NCI-H2081 (cell line): Measurements from ENCODE around the gene CCDC183.
"Not testable (repeated sequence)": the region's sequence is repeated elsewhere in the genome, so short reads cannot be mapped to it uniquely, and the experiment has no call there.

Experiments used
- DNase-seq, 2 experiments: peaks; one replicate each; lab custom pipeline; 2025; lab: John Stamatoyannopoulos, UW

CCDC183 gene

DNA sequence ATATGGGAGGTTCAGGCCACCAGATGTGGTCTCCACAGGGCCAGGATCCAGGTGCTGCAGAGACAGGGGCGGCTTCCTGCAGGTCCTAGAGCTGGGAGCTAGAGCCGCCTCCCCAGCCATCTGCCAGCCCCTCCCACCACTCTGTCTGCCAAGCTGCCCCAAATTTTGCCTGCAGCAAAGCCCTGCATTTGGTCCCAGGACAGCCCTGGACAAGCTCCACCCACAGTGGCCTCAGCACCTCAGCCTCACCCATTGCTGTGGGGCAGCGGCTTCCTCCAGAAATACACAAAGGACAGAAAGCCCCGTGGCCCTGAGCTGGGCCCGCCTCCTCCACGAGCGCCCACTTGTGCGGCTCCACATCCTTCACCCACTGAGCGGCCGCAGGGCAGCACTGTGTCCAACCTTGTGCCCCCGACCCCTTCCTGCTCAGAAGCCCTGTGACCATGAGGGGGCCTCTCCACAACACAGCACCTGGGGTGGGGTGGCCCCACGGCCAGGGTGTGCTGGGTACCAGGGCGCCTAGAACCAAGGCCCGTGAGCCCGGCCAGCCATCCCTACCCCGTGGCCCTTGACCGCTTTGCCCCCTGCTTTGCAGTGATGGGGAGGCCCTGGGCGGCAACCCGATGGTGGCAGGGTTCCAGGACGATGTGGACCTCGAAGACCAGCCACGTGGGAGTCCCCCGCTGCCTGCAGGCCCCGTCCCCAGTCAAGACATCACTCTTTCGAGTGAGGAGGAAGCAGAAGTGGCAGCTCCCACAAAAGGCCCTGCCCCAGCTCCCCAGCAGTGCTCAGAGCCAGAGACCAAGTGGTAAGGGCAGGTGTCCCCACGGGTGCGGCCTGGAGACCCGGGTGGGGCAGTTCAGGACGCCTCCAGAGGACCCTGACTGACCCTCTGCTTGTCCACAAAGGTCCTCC is 42.4 kb downstream of the CCDC183 start:
- no peak for DNase-seq

DNA sequence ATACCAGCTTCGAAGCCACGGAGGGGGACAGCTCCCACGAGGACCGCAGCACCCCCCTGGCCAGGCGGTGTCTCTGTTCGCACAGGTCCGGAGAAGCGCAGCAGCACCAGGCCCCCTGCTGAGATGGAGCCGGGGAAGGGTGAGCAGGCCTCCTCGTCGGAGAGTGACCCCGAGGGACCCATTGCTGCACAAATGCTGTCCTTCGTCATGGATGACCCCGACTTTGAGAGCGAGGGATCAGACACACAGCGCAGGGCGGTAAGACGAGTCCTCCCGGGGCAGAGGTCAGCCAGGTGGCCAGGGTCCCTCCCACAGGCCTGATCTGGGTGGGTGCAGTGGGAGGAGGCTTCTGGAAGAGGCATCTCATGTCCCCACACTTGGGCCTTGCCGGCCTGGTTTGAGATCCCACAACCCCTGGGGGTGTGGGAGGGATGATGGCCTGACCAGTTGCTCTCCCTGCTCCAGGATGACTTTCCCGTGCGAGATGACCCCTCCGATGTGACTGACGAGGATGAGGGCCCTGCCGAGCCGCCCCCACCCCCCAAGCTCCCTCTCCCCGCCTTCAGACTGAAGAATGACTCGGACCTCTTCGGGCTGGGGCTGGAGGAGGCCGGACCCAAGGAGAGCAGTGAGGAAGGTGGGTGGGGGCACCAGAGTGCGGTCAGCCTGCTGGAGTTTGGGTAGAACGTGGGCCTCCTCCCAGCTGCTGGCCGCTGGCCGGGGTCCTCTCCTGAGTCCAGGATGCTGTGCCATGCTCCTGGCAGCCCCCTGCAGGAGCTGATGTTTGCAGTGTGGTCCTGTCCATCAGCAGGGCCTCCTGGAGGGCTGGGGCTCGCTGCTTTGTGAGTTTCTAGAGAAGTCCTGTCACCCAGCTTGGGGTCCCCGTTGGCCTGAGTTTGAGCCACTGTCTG is 43.3 kb downstream of the CCDC183 start:
- no peak for DNase-seq

DNA sequence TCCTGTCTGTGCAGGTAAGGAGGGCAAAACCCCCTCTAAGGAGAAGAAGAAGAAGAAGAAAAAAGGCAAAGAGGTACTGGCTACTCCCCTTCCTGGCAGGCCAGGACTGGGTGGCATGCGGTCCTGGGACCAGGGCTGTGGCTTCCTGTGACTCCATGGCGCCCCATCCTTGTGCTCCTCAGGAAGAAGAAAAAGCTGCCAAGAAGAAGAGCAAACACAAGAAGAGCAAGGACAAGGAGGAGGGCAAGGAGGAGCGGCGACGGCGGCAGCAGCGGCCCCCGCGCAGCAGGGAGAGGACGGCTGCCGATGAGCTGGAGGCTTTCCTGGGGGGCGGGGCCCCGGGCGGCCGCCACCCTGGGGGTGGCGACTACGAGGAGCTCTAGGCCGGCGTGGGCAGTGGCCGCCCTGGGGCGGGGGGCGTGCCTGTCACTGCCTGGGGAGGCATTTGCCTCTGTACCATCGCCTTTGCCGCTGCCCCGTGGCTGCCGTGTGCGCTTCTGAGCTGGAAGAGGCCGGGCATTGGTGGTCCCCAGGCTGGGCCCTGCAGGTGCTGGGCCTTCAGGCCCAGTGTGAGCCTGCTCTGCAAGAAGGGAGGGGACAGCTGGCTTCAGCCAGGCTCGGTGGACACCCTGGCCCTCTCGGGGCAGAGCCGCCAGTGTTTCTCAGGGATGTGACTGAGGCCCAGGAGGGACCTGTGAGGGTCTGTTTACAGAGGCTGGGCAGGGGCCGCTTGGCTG is 44.2 kb downstream of the CCDC183 start:
- DNase-seq = peak in 1 of 2 experiments; percentile 19

DNA sequence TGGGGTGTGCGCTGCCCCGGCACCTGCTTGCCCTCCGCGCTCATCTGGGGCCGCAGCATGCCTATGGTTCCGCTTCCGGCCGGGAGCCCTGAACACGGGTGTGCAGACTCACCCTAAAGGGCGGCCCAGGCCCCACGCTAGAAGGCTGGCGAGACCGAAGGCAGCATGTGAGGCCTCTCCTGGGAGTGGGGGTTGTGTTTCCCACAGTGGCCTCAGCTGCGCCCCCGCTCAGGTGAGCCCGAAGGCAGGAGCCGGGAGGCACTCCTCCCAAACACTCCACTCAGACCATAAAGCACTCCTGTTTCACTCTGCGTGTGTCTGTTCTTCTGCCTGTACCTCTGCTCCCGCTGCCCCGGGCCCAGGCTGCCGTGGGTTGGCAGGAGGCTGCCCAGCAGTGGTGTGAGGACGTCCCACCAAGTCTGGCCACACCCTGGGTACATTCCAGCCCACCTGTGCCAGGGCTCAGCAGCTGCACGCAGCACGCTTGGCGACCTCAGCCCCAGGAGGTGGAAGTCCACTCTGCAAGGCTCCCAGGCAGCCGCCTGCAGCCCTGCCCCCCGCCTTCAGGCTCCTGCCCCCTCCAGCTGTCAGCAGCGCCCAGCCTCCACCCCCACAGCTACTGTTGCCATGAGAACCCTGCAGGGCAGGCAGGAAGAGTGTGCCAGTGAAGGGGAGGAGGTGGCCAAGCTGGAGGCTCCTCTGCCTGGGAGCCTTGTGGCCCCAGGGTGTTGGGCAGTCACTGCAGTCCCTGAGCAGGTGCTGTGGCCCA is 44.9 kb downstream of the CCDC183 start:
- peak; percentile 87 to 91 for DNase-seq

DNA sequence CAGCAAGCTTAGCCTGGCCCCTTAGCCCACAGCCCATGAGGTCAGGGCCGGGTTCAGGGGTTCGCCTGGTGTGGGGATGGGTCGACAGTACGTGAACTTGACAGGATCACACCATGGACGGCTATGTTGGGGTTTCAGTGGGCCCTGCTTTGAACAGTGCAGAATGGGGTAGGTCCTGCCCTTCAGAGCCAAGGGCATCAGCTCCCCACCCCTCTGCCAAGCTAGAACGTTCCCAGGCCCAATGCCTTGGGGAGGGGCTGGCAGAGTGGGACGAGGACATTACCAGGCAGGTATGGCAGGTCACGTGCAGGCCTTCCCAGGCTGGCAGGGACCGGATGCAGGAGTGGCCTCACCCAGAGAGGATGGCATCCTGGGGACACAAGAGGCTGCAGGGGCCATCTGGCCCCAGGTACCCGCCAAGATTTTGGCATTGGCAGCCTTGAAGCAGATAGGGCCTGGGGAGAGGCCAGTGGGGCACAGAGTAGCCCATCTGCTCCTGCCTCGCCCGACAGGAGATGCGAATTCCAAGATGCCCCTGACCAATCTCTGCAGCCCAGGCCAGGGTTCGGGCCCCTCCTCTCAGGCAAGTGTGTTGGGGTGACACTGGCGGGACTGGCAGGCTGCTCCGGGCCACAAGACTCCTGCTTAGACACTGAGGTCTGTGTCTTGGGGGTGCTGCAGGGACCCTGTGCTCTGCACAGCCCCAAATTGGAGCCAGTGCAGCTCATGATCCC is 45.7 kb downstream of the CCDC183 start:
- DNase-seq = peak; percentile 39 to 66

DNA sequence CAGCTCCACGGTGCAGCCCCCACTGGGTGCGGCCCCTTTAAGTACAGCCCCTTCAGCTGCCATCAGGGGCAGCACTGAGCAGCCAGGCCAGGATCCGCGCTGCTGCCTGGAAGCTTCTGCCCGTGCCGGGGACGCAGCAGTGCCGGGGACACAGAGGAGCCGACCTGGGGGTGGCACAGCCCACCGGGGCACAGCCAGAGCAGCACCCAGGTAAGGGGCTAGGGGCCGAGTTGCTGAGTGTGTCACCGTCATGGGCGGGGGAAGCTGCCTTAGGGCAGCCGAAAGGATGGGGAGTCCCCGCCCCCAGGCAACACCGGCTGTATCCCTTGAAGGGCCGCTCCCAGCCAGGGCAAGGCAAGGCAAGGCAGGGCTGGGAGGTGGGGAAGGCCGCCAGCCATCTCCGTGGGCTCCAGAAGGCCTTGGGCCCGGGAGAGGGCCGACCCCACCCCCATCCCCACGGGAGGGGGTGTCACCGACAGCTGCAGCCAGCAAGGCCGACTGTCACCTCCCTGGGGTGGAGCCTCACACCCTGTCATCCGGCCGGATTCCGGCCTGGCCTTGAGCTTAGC is 46.3 kb downstream of the CCDC183 start, which contains the start of gene AJM1:
Gene AJM1 (plus strand): TSS at position 99 of the 569 bp plus-strand sequence. CDS start 1,937 bp downstream, outside the sequence.
- peak; percentile 63 to 75 for DNase-seq

DNA sequence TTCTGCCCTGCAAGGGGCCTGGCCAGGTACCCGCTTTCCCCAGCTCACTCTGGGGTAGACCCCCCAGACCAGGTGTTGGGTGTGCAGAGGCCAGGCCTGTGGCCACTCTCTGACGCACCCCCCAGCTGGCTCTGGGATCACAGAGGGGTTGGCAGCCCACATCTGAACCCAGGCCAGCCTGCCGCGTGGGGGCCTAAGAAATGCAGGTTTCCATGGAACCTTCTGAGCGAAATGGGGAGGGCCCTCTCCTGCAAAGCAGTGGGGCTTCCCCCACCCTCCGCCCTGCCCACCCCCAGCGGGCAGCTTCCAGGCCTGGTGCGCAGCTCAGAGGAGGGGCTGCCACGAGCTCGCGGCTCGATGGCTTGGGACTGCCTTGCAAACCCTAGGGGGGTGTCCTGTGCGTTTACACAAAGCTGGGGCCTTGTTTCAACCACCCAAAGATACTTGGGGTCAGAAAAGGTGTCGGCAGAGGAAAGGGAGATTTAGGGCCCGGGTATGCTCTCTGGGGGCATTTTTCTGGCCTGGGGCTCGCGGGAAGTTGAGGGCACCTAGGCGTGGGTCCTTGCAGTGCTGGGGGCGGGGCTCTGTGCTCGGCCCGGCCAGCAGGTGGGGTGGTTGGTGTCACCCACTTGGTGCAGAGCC is 47.1 kb downstream of the CCDC183 start:
- not testable (repeated sequence) for DNase-seq

DNA sequence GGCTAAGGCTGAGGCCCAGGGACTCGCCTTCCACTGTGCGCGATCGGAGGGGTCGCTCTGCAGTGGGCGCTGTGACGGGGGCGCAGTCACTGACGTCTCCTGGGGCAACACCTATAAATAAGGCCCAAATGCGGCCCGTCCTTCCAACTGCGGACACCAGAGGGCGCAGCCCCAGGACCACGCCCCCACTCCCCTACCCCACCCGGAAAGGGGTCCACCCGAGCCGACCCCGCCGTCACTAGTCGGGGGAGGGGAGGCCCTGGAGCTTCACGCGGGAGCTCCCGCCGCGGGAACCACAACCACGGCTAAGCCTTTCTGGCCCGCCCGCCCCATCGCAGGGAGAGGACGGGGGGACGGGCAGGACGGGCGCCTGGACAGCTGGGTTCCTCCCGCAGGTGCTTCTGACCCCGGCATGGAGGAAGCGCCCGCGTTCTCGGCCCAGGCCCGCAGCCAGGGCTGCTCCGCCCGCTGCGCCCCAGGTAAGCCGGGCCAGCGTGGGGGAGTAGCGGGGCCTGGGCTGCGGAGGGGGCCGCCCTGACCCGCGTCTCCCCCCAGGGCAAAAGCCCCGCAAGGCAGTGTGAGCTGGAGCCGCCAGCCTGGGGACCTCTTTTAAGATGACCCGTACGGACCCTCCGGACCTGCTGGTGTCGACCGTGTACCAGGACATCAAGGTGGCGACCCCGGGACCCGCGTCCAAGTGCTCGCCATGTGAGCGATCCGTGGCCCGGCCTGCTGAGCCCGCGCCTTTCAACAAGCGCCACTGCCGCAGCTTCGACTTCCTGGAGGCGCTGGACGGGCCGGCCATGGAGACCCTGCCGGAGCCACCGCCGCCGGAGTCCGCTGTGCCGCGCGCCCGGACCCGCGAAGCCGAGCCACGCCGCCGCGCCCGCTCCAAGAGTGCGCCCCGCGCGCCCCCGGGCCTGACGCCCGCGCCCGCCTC is 47.9 kb downstream of the CCDC183 start:
- DNase-seq = not testable (repeated sequence)

DNA sequence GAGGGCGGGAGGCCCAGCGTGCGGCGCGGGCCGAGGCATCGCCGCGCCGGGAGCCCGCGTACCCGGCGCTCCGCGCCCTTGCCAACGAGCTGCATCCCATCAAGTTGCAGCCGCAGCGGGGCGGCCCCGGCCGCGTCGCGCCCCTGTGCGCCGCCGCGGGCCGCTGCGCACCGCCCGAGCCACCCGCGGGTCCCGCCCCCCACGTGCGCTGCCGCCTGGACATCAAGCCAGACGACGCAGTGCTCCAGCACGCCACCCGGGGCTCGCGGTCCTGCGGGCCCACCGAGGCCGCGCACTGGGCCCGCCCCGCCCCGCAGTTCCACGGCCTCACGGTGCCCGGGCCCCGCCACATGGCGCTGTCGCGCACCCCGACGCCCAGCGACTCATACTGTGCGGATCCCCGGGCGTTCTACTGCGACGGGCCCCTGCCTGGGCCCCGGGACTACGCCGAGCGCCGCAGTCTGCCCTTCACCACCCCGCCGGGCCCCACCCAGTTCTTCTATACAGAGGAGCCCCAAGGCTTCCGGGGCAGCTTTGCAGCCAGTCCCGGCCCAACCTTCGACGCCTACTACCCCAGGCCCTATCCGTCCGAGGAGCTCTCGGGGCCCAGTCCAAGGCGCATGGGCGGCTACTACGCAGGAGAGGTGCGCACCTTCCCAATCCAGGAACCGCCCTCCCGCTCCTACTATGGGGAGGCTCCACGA is 48.8 kb downstream of the CCDC183 start:
- no peak for DNase-seq

DNA sequence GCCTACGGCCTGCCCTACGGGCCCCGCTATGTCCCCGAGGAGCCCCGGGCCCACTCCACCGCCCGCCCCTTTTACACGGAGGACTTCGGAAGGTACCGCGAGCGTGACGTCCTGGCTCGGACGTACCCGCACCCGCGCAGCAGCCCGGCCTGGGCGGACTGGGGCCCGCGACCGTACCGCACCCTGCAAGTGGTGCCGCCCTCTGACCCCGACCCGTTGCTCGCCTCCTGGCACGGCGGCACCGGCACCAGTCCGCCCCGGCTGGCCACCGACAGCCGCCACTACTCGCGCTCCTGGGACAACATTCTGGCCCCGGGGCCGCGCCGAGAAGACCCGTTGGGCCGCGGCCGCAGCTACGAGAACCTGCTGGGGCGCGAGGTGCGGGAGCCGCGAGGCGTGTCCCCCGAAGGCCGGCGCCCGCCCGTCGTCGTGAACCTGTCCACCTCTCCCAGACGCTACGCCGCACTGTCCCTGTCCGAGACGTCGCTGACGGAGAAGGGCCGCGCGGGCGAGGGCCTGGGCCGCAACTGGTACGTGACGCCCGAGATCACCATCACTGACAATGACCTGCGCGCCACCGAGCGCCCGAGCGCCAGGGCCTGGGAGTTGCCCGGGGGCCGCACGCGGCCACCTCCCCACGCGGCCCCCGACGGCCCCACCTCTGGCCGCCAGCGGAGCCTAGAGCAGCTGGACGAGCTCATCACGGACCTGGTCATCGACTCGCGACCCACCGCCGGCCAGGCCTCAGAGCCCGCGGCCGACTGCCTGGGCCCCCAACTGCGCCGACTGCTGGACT is 49.5 kb downstream of the CCDC183 start:
- DNase-seq = no peak

DNA sequence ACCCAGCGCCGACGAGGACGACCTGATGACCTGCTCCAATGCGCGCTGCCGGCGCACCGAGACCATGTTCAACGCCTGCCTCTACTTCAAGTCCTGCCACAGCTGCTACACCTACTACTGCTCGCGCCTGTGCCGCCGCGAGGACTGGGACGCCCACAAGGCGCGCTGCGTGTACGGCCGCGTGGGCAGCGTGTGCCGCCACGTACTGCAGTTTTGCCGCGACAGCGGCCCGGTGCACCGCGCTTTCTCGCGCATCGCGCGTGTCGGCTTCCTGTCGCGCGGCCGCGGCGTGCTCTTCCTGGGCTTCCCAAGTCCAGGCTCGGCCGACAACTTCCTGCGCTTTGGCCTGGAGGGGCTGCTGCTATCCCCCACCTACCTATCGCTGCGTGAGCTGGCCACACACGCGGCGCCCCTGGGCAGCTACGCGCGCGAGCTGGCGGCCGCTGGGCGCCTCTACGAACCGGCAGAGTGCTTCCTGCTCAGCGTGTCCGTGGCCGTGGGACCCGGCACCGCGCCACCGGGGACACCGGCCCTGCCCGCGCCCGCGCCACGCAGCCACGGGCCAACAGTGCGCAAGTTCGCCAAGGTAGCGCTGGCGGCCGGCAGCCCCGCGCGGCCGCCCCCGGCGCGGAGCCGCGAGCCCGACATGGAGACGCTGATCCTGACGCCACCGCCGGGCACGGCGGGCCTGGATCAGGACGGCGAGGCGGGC is 50.4 kb downstream of the CCDC183 start:
- no peak for DNase-seq

DNA sequence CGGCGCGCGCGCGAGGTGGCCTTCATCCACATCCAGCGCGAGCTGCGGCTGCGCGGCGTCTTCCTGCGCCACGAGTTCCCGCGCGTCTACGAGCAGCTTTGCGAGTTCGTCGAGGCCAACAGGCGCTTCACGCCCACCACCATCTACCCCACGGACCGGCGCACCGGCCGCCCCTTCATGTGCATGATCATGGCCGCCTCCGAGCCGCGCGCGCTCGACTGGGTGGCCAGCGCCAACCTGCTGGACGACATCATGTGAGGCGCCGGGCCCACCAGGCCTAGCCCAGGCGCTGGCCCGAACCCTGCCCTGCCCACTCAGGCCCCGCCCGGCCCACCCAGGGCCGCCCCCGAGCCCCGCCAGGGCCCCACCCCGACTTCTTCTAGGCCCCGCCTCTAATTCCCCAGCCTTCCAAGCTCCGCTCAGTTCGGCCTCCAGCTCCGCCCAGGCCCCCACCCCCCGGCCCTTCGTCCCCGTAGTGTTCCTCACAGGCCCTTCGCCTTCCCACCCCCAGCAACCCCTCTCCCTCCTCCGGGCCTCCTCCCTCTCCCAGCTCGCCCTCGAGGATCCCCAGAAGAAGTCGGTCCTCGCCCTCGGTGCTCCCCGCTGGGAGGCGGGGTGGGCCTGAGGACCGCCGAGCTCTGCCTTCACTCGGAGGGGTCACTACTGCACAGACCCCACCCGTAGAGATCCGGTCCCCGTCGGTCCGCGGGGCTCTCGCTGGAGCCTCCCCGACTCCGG is 51.1 kb downstream of the CCDC183 start:
- no peak for DNase-seq

DNA sequence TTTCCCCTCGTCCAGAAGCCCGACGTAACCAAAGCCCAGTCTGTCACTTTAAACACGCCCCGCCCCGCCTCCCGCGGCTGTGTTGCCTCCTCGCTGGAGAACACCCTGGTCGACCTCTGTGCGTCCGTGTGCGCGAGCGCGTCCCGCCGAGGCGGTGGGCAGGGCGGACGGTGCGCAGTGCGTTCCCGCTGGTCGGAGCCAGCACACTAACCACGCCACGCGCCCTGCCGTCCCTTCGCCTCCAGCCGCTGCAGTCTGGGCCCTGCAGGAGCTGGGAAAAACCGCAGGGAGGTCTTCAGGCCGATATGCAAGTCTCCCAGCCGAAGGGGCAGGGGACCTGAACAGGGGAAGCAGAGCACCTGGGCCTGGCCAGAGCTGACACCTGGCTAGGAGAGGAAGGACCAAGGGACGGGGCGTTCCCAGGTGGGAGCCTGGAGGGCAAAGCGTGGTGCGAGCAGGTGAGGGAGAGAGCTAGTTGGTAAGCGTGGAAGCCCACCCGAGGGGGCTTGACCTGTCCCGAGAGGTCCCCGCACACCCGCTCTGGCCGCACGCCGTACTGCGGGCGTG is 51.8 kb downstream of the CCDC183 start:
- DNase-seq = peak; percentile 41 to 72

DNA sequence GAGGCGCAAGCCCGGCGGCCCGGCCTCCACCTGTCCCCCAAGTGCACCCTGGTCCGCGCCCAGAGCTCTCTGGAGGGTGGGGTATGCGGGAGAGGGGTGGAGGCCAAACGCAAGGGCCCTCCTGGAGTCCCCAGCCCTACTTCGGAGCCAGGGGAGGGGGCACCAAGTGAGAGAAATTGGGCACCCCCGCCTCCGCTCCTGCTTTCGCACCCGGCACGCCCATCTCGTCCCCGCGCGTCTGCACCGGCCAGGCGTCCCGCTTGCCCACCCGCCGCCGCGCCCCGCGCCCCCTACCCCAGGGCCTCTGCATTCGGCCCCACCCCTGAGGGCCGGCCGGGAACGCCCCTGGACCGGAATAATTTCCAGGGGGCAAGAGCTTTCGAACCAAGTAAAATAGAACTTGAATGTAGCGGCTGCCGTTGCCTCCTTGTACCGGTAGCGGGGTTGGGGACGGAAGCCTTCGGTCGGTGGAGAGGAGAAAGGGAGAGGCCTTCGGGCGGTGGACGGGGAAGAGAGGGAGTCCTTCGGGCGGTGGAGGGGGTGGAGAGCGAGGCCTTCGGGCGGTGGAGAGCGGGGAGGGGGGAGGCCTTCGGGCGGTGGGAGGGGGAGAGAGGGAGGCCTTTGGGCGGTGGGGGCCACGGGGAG is 52.4 kb downstream of the CCDC183 start:
- peak; percentile 22 to 58 for DNase-seq
